Measurements from ENCODE around the gene JMJD1C. TPM values are rescaled to one million over a fixed set of nuclear protein-coding genes. Genes with fewer than 3 reads are reported as not detected.

The JMJD1C gene
- total and polyA plus RNA-seq, 10 of the 15 experiments (the other 5 are each of a cell fraction or from before 2014, with no cell fraction given): 31.2 to 83.3 (median 49.5) TPM

GRCh38 chr10:63503395-63503794 is 37.6 kb upstream of the JMJD1C start:
- Histone ChIP-seq H3K4me1 (ENCODE audit: control insufficient read depth, insufficient read depth, low read length) (no peaks in the 10 kb centered on the region), H3K4me3 (no peak overlapping the region), H3K36me3 (ENCODE audit: control insufficient read depth in 2 of 2, insufficient read depth in 2 of 2, low read length in 1 of 2) (no peaks in the 10 kb centered on the region; a peak in 1 of 4 replicates), H3K27me3 (replicated peaks in 1 of 2; ENCODE audit: control insufficient read depth in 2 of 2, insufficient read depth in 2 of 2, low read length in 1 of 2) (no peaks in the 10 kb centered on the region), H4K20me1 (ENCODE audit: control insufficient read depth, insufficient read depth) (no peaks in the 10 kb centered on the region), H3K4me2 (ENCODE audit: control insufficient read depth, insufficient read depth) (no peak overlapping the region), H3K79me2 (ENCODE audit: control insufficient read depth, insufficient read depth, low read length) (peaks cover 17% of the 10 kb centered on the region), H2AFZ (ENCODE audit: control insufficient read depth, low read depth, low read length) (no peak overlapping the region), H3K27ac (ENCODE audit: control insufficient read depth, insufficient read depth) (no peak overlapping the region), H3K9me3 (replicated peaks; ENCODE audit: control insufficient read depth, insufficient read depth, low read length) (no peaks in the 10 kb centered on the region; the same call in 2 of the 3 replicates), H3K9ac (ENCODE audit: control insufficient read depth, insufficient read depth, low read length) (no peak overlapping the region)
- ATAC-seq (no peak), DNase-seq (ENCODE audit: low read depth, low spot score) (no peak), FAIRE-seq (no peak)
- ChIA-PET RAD21 (ENCODE audit: unreplicated experiment) (interaction anchor here (0.6 kb wide), 1 partner anchor 867 kb away, joined by 3 read pairs; no protein-coding TSS in a partner anchor), CTCF (interaction anchor here (0.9 to 2.0 kb wide), 4 partner anchors 10 to 217 kb away, joined by 3 to 6 read pairs (median 4); partner anchors contain the start of gene JMJD1C), POLR2A (interaction anchor here (4.2 kb wide), 1 partner anchor 12 kb away, joined by 18 read pairs; no protein-coding TSS in a partner anchor), SMC1A (ENCODE audit: uncharacterized antibody, unreplicated experiment) (interaction anchor here (1.2 to 5.8 kb wide), 3 partner anchors 9 to 12 kb away, joined by 3 to 26 read pairs (median 3); no protein-coding TSS in a partner anchor)
- TF ChIP-seq MTA3 (IDR thresholded peaks at IDR 0.05; ENCODE audit: borderline replicate concordance, low read length) (no peak), EED (IDR thresholded peaks at IDR 0.05; ENCODE audit: low read depth) (no peak), CHD2 (IDR thresholded peaks at IDR 0.05; ENCODE audit: borderline replicate concordance, low read depth, low read length) (no peak), MTA2 (IDR thresholded peaks at IDR 0.05; ENCODE audit: low read depth) (no peak)
- 82% methylated on average over 4 of the region's 4 CpGs for WGBS (ENCODE audit: insufficient coverage, insufficient replicate concordance, low lambda C conversion rate, missing lambda C conversion rate)
- in situ Hi-C loops (cut with MboI): no loop called here
- intact Hi-C loops (cut with micrococcal nuclease; ENCODE audit: unreplicated experiment): no loop called here
- no TSS peak for BruUV-seq (replicated peaks)

GRCh38 chr10:63502832-63503231 is 37.1 kb upstream of the JMJD1C start:
- in situ Hi-C loops (cut with MboI) (no loop called here), intact Hi-C loops (cut with micrococcal nuclease; ENCODE audit: unreplicated experiment) (no loop called here)
- WGBS (ENCODE audit: insufficient coverage, insufficient replicate concordance, low lambda C conversion rate, missing lambda C conversion rate): 100% methylated on average over 1 of the region's 1 CpG
- Histone ChIP-seq H4K20me1 (ENCODE audit: control insufficient read depth, insufficient read depth) (no peaks in the 10 kb centered on the region), H3K4me2 (ENCODE audit: control insufficient read depth, insufficient read depth) (no peak overlapping the region), H3K36me3 (ENCODE audit: control insufficient read depth in 2 of 2, insufficient read depth in 2 of 2, low read length in 1 of 2) (no peaks in the 10 kb centered on the region; a peak in 1 of 4 replicates), H2AFZ (ENCODE audit: control insufficient read depth, low read depth, low read length) (no peak overlapping the region), H3K27ac (ENCODE audit: control insufficient read depth, insufficient read depth) (no peak overlapping the region), H3K9me3 (replicated peaks; ENCODE audit: control insufficient read depth, insufficient read depth, low read length) (no peaks in the 10 kb centered on the region; the same call in 2 of the 3 replicates), H3K9ac (ENCODE audit: control insufficient read depth, insufficient read depth, low read length) (no peak overlapping the region), H3K79me2 (ENCODE audit: control insufficient read depth, insufficient read depth, low read length) (peaks cover 17% of the 10 kb centered on the region), H3K4me3 (no peak overlapping the region), H3K4me1 (ENCODE audit: control insufficient read depth, insufficient read depth, low read length) (no peaks in the 10 kb centered on the region), H3K27me3 (replicated peaks in 1 of 2; ENCODE audit: control insufficient read depth in 2 of 2, insufficient read depth in 2 of 2, low read length in 1 of 2) (no peaks in the 10 kb centered on the region)
- ChIA-PET SMC1A (ENCODE audit: uncharacterized antibody, unreplicated experiment) (interaction anchor here (0.6 to 5.8 kb wide), 5 partner anchors 8 to 16 kb away, joined by 3 to 26 read pairs (median 3); no protein-coding TSS in a partner anchor), RAD21 (ENCODE audit: unreplicated experiment) (interaction anchor here (0.6 kb wide), 1 partner anchor 866 kb away, joined by 3 read pairs; no protein-coding TSS in a partner anchor), POLR2A (interaction anchor here (0.6 to 4.2 kb wide), 4 partner anchors 13 to 245 kb away, joined by 3 to 18 read pairs (median 6); no protein-coding TSS in a partner anchor), CTCF (interaction anchor here (0.6 to 2.0 kb wide), 6 partner anchors 11 to 1000 kb away, joined by 3 to 6 read pairs (median 4); partner anchors contain the start of gene JMJD1C)
- TF ChIP-seq FOS (IDR thresholded peaks at IDR 0.05; ENCODE audit: borderline replicate concordance, extremely low read depth, insufficient read length) (no peak), CREB1 (IDR thresholded peaks at IDR 0.05; ENCODE audit: low read depth) (no peak), RBBP5 (conservative IDR thresholded peaks at IDR 0.05) (no peak), ZNF622 (IDR thresholded peaks at IDR 0.05) (no peak), SRF (IDR thresholded peaks at IDR 0.05; ENCODE audit: low read depth in 2 of 2, low read length in 2 of 2) (no peak), NBN (IDR thresholded peaks at IDR 0.05) (no peak), ZNF384 (IDR thresholded peaks at IDR 0.05; ENCODE audit: borderline replicate concordance, low read depth, low read length) (no peak), HDAC6 (IDR thresholded peaks at IDR 0.05; ENCODE audit: unreplicated experiment) (no peak), TCF7 (IDR thresholded peaks at IDR 0.05; ENCODE audit: borderline replicate concordance) (no peak), GATAD2B (conservative IDR thresholded peaks at IDR 0.05; ENCODE audit: low read depth) (no peak)
- DNase-seq (ENCODE audit: low read depth, low spot score): no peak
- no peak for ATAC-seq
- no peak for FAIRE-seq
- no TSS peak for BruUV-seq (replicated peaks)

All from GM12878 (cell line).